Measurements from ENCODE around the gene ZBTB7B. TPM values are rescaled to one million over a fixed set of nuclear protein-coding genes. Genes with fewer than 3 reads are reported as not detected.
A peak's percentile ranks its signal among the peaks of the same experiment; 100 is the strongest.

Gene ZBTB7B
- total and polyA plus RNA-seq, 9 of the 15 experiments (the other 6 are each of a cell fraction or from before 2014, with no cell fraction given): 0.04 to 46.5 (median 15.2) TPM

GRCh38 chr1:155000726-155001424 is 1.7 kb upstream of the ZBTB7B start (continued):
- TF ChIP-seq CTCFL (IDR thresholded peaks at IDR 0.05; ENCODE audit: borderline replicate concordance, insufficient read depth, low read depth, low read length, poor library complexity, severe bottlenecking) (peak; percentile 2), ZNF395 (CRISPR knock-in tag; IDR thresholded peaks at IDR 0.05) (no peak), ZNF511 (CRISPR knock-in tag; IDR thresholded peaks at IDR 0.05) (peak; percentile 75; the same call in 1 of the 2 replicates), MTA3 (IDR thresholded peaks at IDR 0.05; ENCODE audit: borderline replicate concordance) (peak; percentile 92), EP400 (IDR thresholded peaks at IDR 0.05) (peak; percentile 94), ZNF197 (CRISPR knock-in tag; IDR thresholded peaks at IDR 0.05; ENCODE audit: low read depth) (peak; percentile 27; the same call in 1 of the 2 replicates), MYBL2 (IDR thresholded peaks at IDR 0.05; ENCODE audit: low read depth) (no peak), MYBL2 (CRISPR knock-in tag; IDR thresholded peaks at IDR 0.05; ENCODE audit: borderline replicate concordance) (no peak), ZNF384 (IDR thresholded peaks at IDR 0.05; ENCODE audit: low read depth, low read length) (0 out of 2 replicates have a peak, but pooled peaks have one; percentile 4), ATF6 (CRISPR knock-in tag; IDR thresholded peaks at IDR 0.05) (0 out of 2 replicates have a peak, but pooled peaks have one; percentile 31), TEAD2 (tag; IDR thresholded peaks at IDR 0.05) (no peak), OTX1 (CRISPR knock-in tag; IDR thresholded peaks at IDR 0.05) (no peak), BHLHE40 (IDR thresholded peaks at IDR 0.05; ENCODE audit: low read length) (peak; percentile 39), MLX (CRISPR knock-in tag; conservative IDR thresholded peaks at IDR 0.05) (no peak), CSDE1 (IDR thresholded peaks at IDR 0.05) (no peak), MAFK (IDR thresholded peaks at IDR 0.05; ENCODE audit: low read length) (peak; percentile 50), E4F1 (CRISPR knock-in tag; IDR thresholded peaks at IDR 0.05; ENCODE audit: borderline replicate concordance) (no peak; the same call in 1 of the 2 replicates), ZNF212 (CRISPR knock-in tag; IDR thresholded peaks at IDR 0.05) (peak; percentile 74; the same call in 1 of the 2 replicates)

Data from K562 (cell line).